ENCODE data around the gene TMTC2.

TMTC2 gene

GRCh38 chr12:82686168-82687020 lies at the start of gene TMTC2:
Gene TMTC2, plus strand, starts transcription at chr12:82686906.
- CTCF ChIA-PET = interaction anchor here (0.7 to 4.6 kb wide), 70 partner anchors 8 to 1816 kb away, joined by 3 to 74 read pairs (median 4); partner anchors contain the start of genes CCDC59 and METTL25
- TF ChIP-seq, protein P1, sequence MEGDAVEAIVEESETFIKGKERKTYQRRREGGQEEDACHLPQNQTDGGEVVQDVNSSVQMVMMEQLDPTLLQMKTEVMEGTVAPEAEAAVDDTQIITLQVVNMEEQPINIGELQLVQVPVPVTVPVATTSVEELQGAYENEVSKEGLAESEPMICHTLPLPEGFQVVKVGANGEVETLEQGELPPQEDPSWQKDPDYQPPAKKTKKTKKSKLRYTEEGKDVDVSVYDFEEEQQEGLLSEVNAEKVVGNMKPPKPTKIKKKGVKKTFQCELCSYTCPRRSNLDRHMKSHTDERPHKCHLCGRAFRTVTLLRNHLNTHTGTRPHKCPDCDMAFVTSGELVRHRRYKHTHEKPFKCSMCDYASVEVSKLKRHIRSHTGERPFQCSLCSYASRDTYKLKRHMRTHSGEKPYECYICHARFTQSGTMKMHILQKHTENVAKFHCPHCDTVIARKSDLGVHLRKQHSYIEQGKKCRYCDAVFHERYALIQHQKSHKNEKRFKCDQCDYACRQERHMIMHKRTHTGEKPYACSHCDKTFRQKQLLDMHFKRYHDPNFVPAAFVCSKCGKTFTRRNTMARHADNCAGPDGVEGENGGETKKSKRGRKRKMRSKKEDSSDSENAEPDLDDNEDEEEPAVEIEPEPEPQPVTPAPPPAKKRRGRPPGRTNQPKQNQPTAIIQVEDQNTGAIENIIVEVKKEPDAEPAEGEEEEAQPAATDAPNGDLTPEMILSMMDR (IDR thresholded peaks at IDR 0.05; ENCODE audit: control extremely low read depth, extremely low read depth, low read depth, missing control alignments) = no peak
- POLR2A ChIA-PET = interaction anchor here (0.5 to 1.2 kb wide), 4 partner anchors 32 to 383 kb away, joined by 3 to 5 read pairs (median 4); partner anchors contain the start of genes CCDC59 and METTL25

GRCh38 chr12:82638324-82638723 lies 48.4 kb upstream of the TMTC2 start:
- ChIA-PET CTCF (no interaction called here), POLR2A (no interaction called here)
- TF ChIP-seq, protein P1 (IDR thresholded peaks at IDR 0.05; ENCODE audit: control extremely low read depth, extremely low read depth, low read depth, missing control alignments) = no peak
- DNase-seq (ENCODE audit: extremely low spot score) = no peak

More at GRCh38 chr12:82686168-82687020, at the start of gene TMTC2:
- peak; percentile 96 for DNase-seq (ENCODE audit: extremely low spot score)

DNA sequence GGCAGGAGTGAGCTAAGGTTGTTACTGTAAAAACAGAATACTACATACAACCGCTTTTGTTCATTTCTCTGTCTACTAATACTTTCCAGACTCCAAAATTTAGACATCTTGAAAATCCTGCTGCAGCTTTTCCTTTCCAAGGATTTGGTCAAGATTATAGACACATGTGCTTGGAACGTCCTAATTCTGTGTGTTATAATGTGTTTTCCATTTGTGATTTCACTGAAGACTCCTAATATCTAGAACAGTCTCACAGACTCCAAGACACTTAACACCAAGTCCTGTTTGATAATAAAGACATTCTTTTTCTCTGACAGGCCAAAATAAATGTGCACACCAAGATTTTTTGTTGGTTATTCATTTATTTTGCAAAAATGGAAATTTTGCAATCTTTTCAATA lies 41.8 kb upstream of the TMTC2 start:
- CTCF ChIA-PET = interaction anchor here (1.1 kb wide), 2 partner anchors 9 to 41 kb away, joined by 4 to 6 read pairs; partner anchors contain the start of gene TMTC2
- TF ChIP-seq, protein P1 (IDR thresholded peaks at IDR 0.05; ENCODE audit: control extremely low read depth, extremely low read depth, low read depth, missing control alignments) = no peak
- POLR2A ChIA-PET = no interaction called here
- no peak for DNase-seq (ENCODE audit: extremely low spot score)

DNA sequence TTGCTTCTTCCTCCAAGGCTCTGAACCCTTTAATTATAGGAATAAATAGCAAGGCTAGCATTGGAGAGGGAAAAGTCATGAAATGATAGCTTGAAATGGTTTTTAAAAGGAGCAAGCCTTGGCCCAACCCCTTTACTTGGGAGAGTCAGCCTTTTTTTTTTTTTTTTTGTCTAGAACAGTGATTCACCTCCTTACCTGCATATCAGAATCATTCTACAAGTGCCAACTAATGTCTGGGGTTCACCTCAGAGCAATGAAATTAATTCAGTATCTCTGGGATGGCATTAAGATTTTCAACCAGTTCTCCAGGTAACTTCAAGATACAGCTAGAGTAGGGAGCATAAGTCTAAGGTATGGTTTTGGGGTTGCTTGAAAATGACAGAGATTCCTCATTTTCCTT lies 41.3 kb upstream of the TMTC2 start:
- CTCF ChIA-PET = interaction anchor here (1.1 to 1.5 kb wide), 2 partner anchors 10 to 41 kb away, joined by 4 to 5 read pairs; partner anchors contain the start of gene TMTC2
- TF ChIP-seq, protein P1 (IDR thresholded peaks at IDR 0.05; ENCODE audit: control extremely low read depth, extremely low read depth, low read depth, missing control alignments) = no peak
- no peak for DNase-seq (ENCODE audit: extremely low spot score)
- POLR2A ChIA-PET = no interaction called here

- no peak for DNase-seq (ENCODE audit: extremely low spot score)
- POLR2A ChIA-PET = no interaction called here
- TF ChIP-seq, protein P1 (IDR thresholded peaks at IDR 0.05; ENCODE audit: control extremely low read depth, extremely low read depth, low read depth, missing control alignments) = no peak
- CTCF ChIA-PET = interaction anchor here (1.3 to 2.2 kb wide), 2 partner anchors 9 to 38 kb away, joined by 5 to 7 read pairs; partner anchors contain the start of gene TMTC2
Measured at GRCh38 chr12:82647853-82648252, 38.9 kb upstream of the TMTC2 start.

- POLR2A ChIA-PET = no interaction called here
- CTCF ChIA-PET = interaction anchor here (0.6 to 2.2 kb wide), 3 partner anchors 8 to 535 kb away, joined by 3 to 7 read pairs (median 5); partner anchors contain the start of gene TMTC2
- TF ChIP-seq, protein P1 (IDR thresholded peaks at IDR 0.05; ENCODE audit: control extremely low read depth, extremely low read depth, low read depth, missing control alignments) = no peak
- DNase-seq (ENCODE audit: extremely low spot score) = no peak
Measured at GRCh38 chr12:82648259-82648909, 38.3 kb upstream of the TMTC2 start.

Measured in GM10248 (cell line).